B cell (primary cell): ENCODE measurements around the gene TRIM66. TPM values are rescaled to one million over a fixed set of nuclear protein-coding genes. Genes with fewer than 3 reads are reported as not detected.

Experiments used
- ATAC-seq: fragments of 200-7000 bp; cut with Tn5 transposase; one replicate; pipeline ENCODE4 v1.10.0; 2021; ENCODE audit warnings: low read depth, mild to moderate bottlenecking, moderate number of reproducible peaks, moderate library complexity
- CTCF ChIA-PET: fragments of 350-600 bp; sonication (Branson Sonifier 250); formaldehyde crosslinking; loops from one replicate; lab custom pipeline; 2021; ENCODE audit warnings: antibody characterized with exemption, inconsistent platforms; lab: Charles Lee
- POLR2A ChIA-PET: fragments of 350-600 bp; sonication (Branson Sonifier 250); formaldehyde crosslinking; loops from one replicate; lab custom pipeline; 2021; ENCODE audit warnings: antibody characterized with exemption; lab: Charles Lee
- DNase-seq: peaks from one replicate; pipeline ENCODE4 v3.0.0; 2013
- H2AFZ ChIP-seq: 2 replicates; pipeline ENCODE4 v1.6.1; 2012; ENCODE audit warnings: mild to moderate bottlenecking, low read depth, low read length; ENCODE audit not compliant: insufficient read depth, poor library complexity, severe bottlenecking
- H3K27ac ChIP-seq, 2 donors: 1 replicate in 1 of 2; 2 replicates in 1 of 2; pipeline ENCODE4 v1.5.1; 2012 to 2013; ENCODE audit warnings: low read length in 2 of 2, mild to moderate bottlenecking in 2 of 2, moderate library complexity in 1 of 2
- H3K27me3 ChIP-seq, 4 experiments: fragments of 200-600 bp in 1 of 4; sonication (generic) in 1 of 4; replicated peaks in 1 of 4; 1 replicate in 2 of 4; 2 replicates in 2 of 4; pipeline versions ENCODE4 v1.6.1 to v1.7.0; 2013 to 2016; ENCODE audit warnings: low read length in 3 of 4, mild to moderate bottlenecking in 2 of 4, mixed read lengths in 1 of 4, moderate library complexity in 1 of 4; ENCODE audit not compliant: insufficient read depth in 4 of 4, control insufficient read depth in 3 of 4; ENCODE audit errors: control extremely low read depth in 1 of 4
- H3K36me3 ChIP-seq, 2 experiments: replicated peaks in 1 of 2; 1 replicate in 1 of 2; 2 replicates in 1 of 2; pipeline versions ENCODE4 v1.6.1 to v1.7.1; 2013; ENCODE audit warnings: low read length in 1 of 2; ENCODE audit not compliant: insufficient read depth in 2 of 2, control insufficient read depth in 1 of 2; ENCODE audit errors: control extremely low read depth in 1 of 2, extremely low read depth in 1 of 2
- H3K4me1 ChIP-seq, 2 donors: fragments of 200-600 bp in 1 of 2; sonication (generic) in 1 of 2; 1 replicate in 1 of 2; 2 replicates in 1 of 2; pipeline versions ENCODE4 v1.5.1 to v1.6.1; 2013 to 2017; ENCODE audit warnings: low read length in 2 of 2; ENCODE audit not compliant: control insufficient read depth in 2 of 2, insufficient read depth in 2 of 2
- H3K4me2 ChIP-seq: replicated peaks from 2 replicates; pipeline ENCODE3; 2012; ENCODE audit warnings: mild to moderate bottlenecking, low read depth, low read length; ENCODE audit not compliant: poor library complexity, severe bottlenecking
- H3K4me3 ChIP-seq, 5 experiments: fragments of 200-600 bp in 1 of 5; sonication (generic) in 1 of 5; 1 replicate in 3 of 5; 2 replicates in 2 of 5; pipeline versions ENCODE4 v1.5.1 to v1.7.0; 2011 to 2016; ENCODE audit warnings: low read length in 4 of 5, mild to moderate bottlenecking in 4 of 5, low read depth in 2 of 5, control low read depth in 1 of 5, moderate library complexity in 1 of 5; ENCODE audit not compliant: insufficient read depth in 1 of 5; ENCODE audit errors: control extremely low read depth in 1 of 5, extremely low read depth in 1 of 5
- H3K79me2 ChIP-seq: fragments of 200-600 bp; sonication (generic); one replicate; pipeline ENCODE4 v1.6.0; 2016; ENCODE audit warnings: low read length; ENCODE audit not compliant: control insufficient read depth, insufficient read depth
- H3K9ac ChIP-seq: fragments of 200-600 bp; sonication (generic); 2 replicates; pipeline ENCODE4 v1.6.1; 2017; ENCODE audit warnings: mild to moderate bottlenecking, low read length, moderate library complexity
- H3K9me3 ChIP-seq, 3 donors: one replicate each; pipeline versions ENCODE4 v1.6.1 to v1.7.1; 2013; ENCODE audit warnings: low read length in 2 of 3; ENCODE audit not compliant: control insufficient read depth in 2 of 3, insufficient read depth in 1 of 3; ENCODE audit errors: control extremely low read depth in 1 of 3
- H4K20me1 ChIP-seq: 2 replicates; pipeline ENCODE4 v1.6.0; 2012; ENCODE audit warnings: mild to moderate bottlenecking, low read length; ENCODE audit not compliant: insufficient read depth, control insufficient read depth, poor library complexity, severe bottlenecking
- H3K27ac Mint-ChIP-seq: one replicate; pipeline ENCODE4 v1.8.0; 2021; ENCODE audit warnings: mixed read lengths
- H3K27me3 Mint-ChIP-seq: one replicate; pipeline ENCODE4 v1.8.0; 2021; ENCODE audit warnings: mixed read lengths
- H3K4me1 Mint-ChIP-seq: one replicate; pipeline ENCODE4 v1.8.0; 2021; ENCODE audit warnings: mixed read lengths
- H3K4me3 Mint-ChIP-seq: one replicate; pipeline ENCODE4 v1.8.0; 2021; ENCODE audit warnings: mixed read lengths
- H3K9me3 Mint-ChIP-seq: one replicate; pipeline ENCODE4 v1.8.0; 2022; ENCODE audit warnings: mixed read lengths; ENCODE audit not compliant: insufficient read depth
- EZH2 ChIP-seq: IDR thresholded peaks from 2 replicates; pipeline ENCODE4 v1.6.1; 2012; ENCODE audit warnings: borderline replicate concordance, low read depth, mild to moderate bottlenecking, moderate library complexity, low read length; ENCODE audit not compliant: insufficient read depth, poor library complexity, severe bottlenecking
- WGBS: methylation state at CpG from one replicate; pipeline ENCODE4 v1.1.5; 2013; ENCODE audit warnings: missing lambda C conversion rate; ENCODE audit not compliant: insufficient coverage; 5-methylcytosine and 5-hydroxymethylcytosine counted together
- intact Hi-C: fragments of 100-400 bp; cut with micrococcal nuclease; formaldehyde crosslinking; loops from one replicate; pipeline ENCODE4 v1.10.0; 2022
- polyA plus RNA-seq: library from polyadenylated mRNA; depleted of rRNA; stranded (reverse); fragments of >200 nt; gene quantifications from 2 replicates; pipeline ENCODE4 v1.2.3, GENCODE V29; 2012
- total RNA-seq, 2 donors: library from RNA; stranded (reverse); fragments of 120-200 nt in 1 of 2; gene quantifications; 1 replicate in 1 of 2; 2 replicates in 1 of 2; pipeline versions ENCODE4 v1.2.3 to v1.2.4, GENCODE V29; 2013 to 2022
- TF ChIP-seq, protein P1 (sequence below): fragments of 200-600 bp; IDR thresholded peaks from one replicate; pipeline ENCODE4 v1.8.0; 2022; ENCODE audit warnings: antibody characterized with exemption, mild to moderate bottlenecking

Gene TRIM66
- total and polyA plus RNA-seq, 2 donors (not counting 1 experiment from before 2014, with no cell fraction given) = 11.1 to 21.1 TPM

DNA sequence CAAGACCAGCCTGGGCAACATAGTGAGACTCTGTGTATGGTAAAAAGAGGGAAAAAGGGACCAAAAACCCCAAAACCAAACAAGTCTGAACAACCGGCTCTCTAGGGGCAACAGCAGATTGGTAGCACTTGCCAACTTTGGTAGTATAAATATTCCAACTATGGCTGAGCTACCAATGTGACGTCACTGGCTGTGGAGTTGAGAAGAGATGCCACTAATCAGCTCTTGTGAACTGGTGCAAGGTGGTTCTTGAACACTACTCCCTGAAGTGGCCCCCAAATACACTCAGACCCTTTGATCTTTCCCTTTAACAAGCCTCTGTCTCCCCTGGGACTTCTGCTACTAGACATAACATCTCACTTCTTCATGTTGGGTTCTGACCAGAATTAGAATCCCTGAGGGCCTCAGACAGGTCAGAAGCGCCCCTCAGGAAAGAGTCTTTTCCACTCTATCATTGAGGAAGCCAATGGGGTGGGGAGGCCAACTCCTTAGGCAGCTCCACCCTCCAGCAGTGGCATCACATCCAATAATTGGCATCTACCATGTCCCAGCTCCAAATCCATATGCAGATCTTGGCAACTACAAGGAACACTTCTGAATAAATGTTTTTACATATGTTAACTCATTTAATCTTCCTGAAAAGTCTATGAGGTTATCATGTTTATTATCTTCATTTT, 49.3 kb upstream of the TRIM66 start:
- ChIA-PET POLR2A (interaction anchor here (0.8 to 1.4 kb wide), 3 partner anchors 12 to 49 kb away, joined by 3 to 6 read pairs (median 3); partner anchors contain the start of genes RPL27A and TRIM66), CTCF (interaction anchor here (0.7 to 1.2 kb wide), 4 partner anchors 8 to 182 kb away, joined by 3 to 4 read pairs (median 4); no protein-coding TSS in a partner anchor)
- Mint-ChIP-seq H3K9me3 (no peaks in the 10 kb centered on the region), H3K27ac (peak overlapping the region; percentile 90), H3K4me1 (peaks cover 32% of the 10 kb centered on the region), H3K4me3 (peak overlapping the region; percentile 73), H3K27me3 (peaks cover 5% of the 10 kb centered on the region)
- WGBS = 0% methylated on average over 1 of the region's 3 CpGs
- H4K20me1 ChIP-seq = no peaks in the 10 kb centered on the region
- peak; percentile 56 for ATAC-seq
- peak; percentile 43 for DNase-seq
- intact Hi-C loops = loop anchor here (5.0 kb wide), 1 partner anchor 49 kb away; the partner anchor contains the start of genes RPL27A and TRIM66
- peak overlapping the region; percentile 73 to 86 for H3K27ac ChIP-seq
- peaks cover 34 to 37% of the 10 kb centered on the region in 2 donors for H3K4me1 ChIP-seq
- H3K27me3 ChIP-seq = peaks cover 0 to 5% (median 0%) of the 10 kb centered on the region in 4 experiments
- no peaks in the 10 kb centered on the region for H3K36me3 ChIP-seq
- no peaks in the 10 kb centered on the region for H3K79me2 ChIP-seq
- H3K9me3 ChIP-seq = no peaks in the 10 kb centered on the region
- peak overlapping the region; percentile 64 for H3K4me2 ChIP-seq
- H3K9ac ChIP-seq = peak overlapping the region; percentile 38
- TF ChIP-seq, protein P1, sequence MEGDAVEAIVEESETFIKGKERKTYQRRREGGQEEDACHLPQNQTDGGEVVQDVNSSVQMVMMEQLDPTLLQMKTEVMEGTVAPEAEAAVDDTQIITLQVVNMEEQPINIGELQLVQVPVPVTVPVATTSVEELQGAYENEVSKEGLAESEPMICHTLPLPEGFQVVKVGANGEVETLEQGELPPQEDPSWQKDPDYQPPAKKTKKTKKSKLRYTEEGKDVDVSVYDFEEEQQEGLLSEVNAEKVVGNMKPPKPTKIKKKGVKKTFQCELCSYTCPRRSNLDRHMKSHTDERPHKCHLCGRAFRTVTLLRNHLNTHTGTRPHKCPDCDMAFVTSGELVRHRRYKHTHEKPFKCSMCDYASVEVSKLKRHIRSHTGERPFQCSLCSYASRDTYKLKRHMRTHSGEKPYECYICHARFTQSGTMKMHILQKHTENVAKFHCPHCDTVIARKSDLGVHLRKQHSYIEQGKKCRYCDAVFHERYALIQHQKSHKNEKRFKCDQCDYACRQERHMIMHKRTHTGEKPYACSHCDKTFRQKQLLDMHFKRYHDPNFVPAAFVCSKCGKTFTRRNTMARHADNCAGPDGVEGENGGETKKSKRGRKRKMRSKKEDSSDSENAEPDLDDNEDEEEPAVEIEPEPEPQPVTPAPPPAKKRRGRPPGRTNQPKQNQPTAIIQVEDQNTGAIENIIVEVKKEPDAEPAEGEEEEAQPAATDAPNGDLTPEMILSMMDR = no peak
- TF ChIP-seq EZH2 = no peak
- H2AFZ ChIP-seq = peak overlapping the region; percentile 9
- peak overlapping the region in 1 of 5 experiments; percentile 16 for H3K4me3 ChIP-seq

DNA sequence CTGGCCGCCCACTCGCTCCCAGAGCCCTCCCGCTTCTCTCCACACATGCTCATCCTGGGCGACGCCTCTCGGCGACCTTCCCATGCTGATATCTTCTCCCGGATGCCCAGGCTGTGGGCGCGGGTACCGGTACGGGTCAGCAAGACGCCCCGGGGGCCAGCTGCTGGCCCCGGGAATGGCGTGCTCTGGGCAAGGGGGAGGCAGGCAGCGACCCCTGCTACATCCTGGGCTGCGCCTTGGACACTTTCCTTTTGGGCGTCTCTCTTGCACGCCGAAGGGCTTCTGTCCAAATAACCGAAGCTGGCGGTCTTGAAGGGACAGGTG, 48.2 kb upstream of the TRIM66 start:
- peaks cover 34 to 37% of the 10 kb centered on the region in 2 donors for H3K4me1 ChIP-seq
- DNase-seq = no peak
- intact Hi-C loops = loop anchor here (5.0 kb wide), 1 partner anchor 48 kb away; the partner anchor contains the start of genes RPL27A and TRIM66
- TF ChIP-seq EZH2 = no peak
- TF ChIP-seq, protein P1 = no peak
- Mint-ChIP-seq H3K27ac (no peak overlapping the region), H3K27me3 (peaks cover 5% of the 10 kb centered on the region), H3K4me3 (no peak overlapping the region), H3K9me3 (no peaks in the 10 kb centered on the region), H3K4me1 (peaks cover 32% of the 10 kb centered on the region)
- H3K4me3 ChIP-seq = no peak overlapping the region
- no peaks in the 10 kb centered on the region for H3K36me3 ChIP-seq
- no peak for ATAC-seq
- no peaks in the 10 kb centered on the region for H3K9me3 ChIP-seq
- H3K9ac ChIP-seq = no peak overlapping the region
- POLR2A ChIA-PET = no interaction called here
- CTCF ChIA-PET = no interaction called here
- peaks cover 0 to 5% (median 0%) of the 10 kb centered on the region in 4 experiments for H3K27me3 ChIP-seq
- 95% methylated on average over 22 of the region's 23 CpGs for WGBS
- H3K79me2 ChIP-seq = no peaks in the 10 kb centered on the region
- H4K20me1 ChIP-seq = no peaks in the 10 kb centered on the region
- H2AFZ ChIP-seq = no peak overlapping the region
- no peak overlapping the region for H3K4me2 ChIP-seq
- H3K27ac ChIP-seq = no peak overlapping the region
